ENCODE results near the gene VWC2L.

Gene VWC2L

DNA sequence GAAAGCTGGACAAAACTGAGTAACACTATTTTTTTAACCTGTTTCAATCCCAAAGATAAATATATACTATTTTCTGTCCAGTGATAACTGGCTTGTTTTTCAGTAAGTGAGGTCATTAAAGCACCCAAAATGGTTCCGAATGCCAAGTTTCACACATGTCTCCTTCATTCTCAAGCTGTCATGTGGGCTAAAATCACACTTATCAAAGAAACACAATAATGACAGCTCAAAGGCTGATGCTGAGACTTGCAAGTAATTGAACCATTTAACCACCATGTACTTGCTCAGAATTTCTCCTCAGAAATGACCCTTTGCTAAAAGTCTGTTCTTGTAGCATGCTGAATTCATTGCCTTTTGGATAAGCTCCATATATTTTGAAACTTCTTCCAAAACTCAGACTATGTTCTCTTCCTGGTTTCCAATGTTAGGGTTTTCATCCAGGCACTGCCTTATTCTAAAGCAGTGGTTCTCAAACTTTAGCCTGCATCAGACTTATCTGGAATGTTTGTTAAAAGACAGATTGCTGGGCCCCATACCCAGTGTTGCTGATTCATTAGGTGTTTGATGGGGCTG, 149.8 kb downstream of the VWC2L start:
- TF ChIP-seq ZFX (IDR thresholded peaks at IDR 0.05; ENCODE audit: borderline replicate concordance): no peak
- TF ChIP-seq, protein P1, sequence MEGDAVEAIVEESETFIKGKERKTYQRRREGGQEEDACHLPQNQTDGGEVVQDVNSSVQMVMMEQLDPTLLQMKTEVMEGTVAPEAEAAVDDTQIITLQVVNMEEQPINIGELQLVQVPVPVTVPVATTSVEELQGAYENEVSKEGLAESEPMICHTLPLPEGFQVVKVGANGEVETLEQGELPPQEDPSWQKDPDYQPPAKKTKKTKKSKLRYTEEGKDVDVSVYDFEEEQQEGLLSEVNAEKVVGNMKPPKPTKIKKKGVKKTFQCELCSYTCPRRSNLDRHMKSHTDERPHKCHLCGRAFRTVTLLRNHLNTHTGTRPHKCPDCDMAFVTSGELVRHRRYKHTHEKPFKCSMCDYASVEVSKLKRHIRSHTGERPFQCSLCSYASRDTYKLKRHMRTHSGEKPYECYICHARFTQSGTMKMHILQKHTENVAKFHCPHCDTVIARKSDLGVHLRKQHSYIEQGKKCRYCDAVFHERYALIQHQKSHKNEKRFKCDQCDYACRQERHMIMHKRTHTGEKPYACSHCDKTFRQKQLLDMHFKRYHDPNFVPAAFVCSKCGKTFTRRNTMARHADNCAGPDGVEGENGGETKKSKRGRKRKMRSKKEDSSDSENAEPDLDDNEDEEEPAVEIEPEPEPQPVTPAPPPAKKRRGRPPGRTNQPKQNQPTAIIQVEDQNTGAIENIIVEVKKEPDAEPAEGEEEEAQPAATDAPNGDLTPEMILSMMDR (IDR thresholded peaks at IDR 0.05): no peak

DNA sequence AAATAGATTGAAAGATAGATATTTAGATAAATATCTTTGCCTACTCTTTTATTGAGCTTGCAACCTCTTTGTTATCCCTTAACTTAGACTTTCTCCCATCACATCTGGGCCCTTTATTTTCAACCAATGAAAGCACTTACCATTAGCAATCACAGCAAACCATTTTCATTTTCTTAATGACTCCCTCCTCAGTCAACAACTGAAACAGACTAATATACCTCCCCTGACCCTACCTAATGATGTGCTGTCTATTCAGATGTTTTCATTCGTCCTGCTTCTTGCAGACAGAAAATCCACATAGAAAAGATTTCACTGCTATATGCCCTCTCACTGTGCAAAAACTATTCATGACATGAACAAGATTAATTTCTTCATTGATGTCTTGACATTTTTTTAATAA, 154.4 kb downstream of the VWC2L start:
- TF ChIP-seq ZFX (IDR thresholded peaks at IDR 0.05; ENCODE audit: borderline replicate concordance): no peak
- TF ChIP-seq, protein P1 (IDR thresholded peaks at IDR 0.05): no peak
- no peak overlapping the region for H3K27ac ChIP-seq

More for the DNA sequence above, 149.8 kb downstream of the VWC2L start:
- no peak overlapping the region for H3K27ac ChIP-seq

DNA sequence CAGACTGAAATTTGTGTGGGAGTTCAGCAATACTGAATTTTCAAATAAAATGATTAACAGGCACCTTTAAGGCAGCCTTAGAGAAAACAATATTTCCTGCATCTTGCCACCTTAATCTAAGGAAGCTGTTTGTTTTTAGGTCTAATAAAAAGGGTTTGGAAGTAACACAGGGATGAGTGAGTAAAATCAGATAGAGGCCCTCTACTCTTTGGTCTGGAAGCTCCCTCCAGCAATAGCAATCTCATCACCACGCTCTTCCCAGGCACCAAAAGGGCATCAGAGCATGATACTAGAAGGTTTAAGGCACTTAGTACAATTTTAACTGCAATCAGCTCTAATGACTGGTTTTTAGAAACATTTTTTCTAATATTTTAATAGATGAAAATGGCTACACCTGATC, 155.6 kb downstream of the VWC2L start:
- no peak overlapping the region for H3K27ac ChIP-seq
- no peak for TF ChIP-seq ZFX (IDR thresholded peaks at IDR 0.05; ENCODE audit: borderline replicate concordance)
- TF ChIP-seq, protein P1 (IDR thresholded peaks at IDR 0.05): no peak

DNA sequence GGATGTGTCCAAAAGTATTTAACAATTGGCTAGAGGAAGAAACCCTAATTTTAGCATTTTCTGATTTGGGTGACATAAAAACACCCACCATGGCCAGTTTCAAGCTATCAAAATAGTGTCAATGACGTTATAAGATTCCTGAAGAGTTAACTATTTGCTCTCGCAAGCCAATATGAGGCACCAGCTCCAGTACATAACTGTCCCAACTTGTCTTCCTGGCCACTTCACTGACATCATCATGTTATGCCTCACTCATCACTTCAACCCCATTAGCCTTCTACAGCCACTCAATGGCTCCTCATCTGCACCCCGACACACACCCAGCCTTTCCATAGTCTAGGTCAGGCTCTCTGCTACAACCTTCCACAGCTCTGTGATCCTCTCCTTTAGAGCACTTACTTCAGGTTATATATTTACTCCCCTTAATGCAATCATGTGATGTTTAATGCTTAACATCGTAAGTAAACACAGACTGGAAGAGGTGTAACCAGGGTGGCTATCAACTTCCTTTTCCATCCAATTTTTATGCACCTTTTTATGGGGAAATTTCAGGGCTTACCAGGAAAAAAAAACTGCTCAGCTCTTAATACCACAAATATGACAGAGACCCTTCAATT, 158.7 kb downstream of the VWC2L start:
- no peak overlapping the region for H3K27ac ChIP-seq
- TF ChIP-seq, protein P1 (IDR thresholded peaks at IDR 0.05): no peak
- no peak for TF ChIP-seq ZFX (IDR thresholded peaks at IDR 0.05; ENCODE audit: borderline replicate concordance)

DNA sequence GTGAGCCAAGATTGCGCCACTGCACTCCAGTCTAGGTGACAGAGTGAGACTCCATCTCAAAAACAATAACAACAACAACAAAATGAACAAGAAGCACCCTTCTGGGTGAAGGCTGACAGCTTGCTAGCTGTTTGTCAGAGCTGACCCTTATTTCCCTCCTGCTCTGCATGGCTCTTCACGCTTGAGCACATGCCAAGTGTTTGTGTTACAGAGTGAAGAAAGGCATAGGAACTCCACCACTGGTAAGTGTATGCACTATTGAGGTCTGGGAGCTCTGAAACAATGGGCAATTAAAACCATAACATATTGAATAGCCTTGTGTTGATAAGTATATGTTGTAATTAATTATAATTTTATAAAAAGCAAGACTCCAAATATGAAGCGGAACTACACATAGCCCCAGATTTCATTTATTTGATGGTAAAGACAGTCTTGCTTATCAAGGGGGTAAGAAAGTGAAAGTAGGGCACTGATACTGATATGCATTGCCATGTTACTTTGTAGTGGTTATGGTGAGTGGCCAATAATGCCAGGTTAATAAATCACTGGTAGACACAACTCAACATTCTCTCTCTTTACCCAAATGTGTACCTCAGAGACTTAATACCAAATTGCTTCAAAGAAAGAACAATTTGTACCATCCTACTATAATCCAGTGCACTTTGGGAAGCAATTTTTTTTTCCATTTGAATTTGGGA, 163.4 kb downstream of the VWC2L start:
- TF ChIP-seq, protein P1 (IDR thresholded peaks at IDR 0.05): no peak
- TF ChIP-seq ZFX (IDR thresholded peaks at IDR 0.05; ENCODE audit: borderline replicate concordance): no peak

DNA sequence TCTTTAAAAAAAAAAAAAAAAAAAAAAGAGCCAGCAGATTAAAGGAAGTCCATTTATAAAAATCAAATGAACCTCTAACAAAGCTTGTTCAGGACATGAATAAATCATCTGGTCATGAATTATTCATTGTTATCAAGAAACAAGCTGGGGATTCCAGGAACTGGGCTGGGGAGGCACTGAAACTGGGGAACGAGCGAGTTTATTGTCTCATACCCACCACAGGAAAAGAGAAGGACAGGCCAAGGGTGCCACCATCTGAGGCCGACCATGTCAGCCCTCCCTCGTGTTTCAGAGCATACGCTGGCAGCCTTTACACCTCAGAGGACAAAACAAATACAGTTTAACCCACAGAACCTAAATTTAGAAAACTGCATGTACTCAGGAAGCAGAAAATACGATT, 164.2 kb downstream of the VWC2L start:
- no peak for TF ChIP-seq ZFX (IDR thresholded peaks at IDR 0.05; ENCODE audit: borderline replicate concordance)
- TF ChIP-seq, protein P1 (IDR thresholded peaks at IDR 0.05): no peak
- no peak overlapping the region for H3K27ac ChIP-seq

More for the DNA sequence above, 163.4 kb downstream of the VWC2L start:
- no peak overlapping the region for H3K27ac ChIP-seq

DNA sequence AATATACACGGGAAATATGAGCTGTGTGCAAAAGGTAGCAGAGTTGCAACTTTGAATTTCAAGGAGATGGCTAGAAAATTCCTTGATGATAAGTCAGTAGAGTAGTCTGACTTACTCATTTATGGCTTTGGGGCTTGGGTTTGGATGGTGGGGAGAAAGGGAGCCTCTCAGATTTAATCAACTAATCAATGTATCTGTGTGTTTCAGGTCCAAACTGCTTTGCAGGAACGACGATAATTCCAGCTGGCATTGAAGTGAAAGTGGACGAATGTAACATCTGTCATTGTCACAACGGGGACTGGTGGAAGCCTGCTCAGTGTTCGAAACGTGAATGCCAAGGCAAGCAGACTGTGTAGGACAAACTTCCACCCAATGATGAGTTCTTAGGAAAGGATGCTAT, 164.6 kb downstream of the VWC2L start:
- no peak overlapping the region for H3K27ac ChIP-seq
- TF ChIP-seq, protein P1 (IDR thresholded peaks at IDR 0.05): no peak
- TF ChIP-seq ZFX (IDR thresholded peaks at IDR 0.05; ENCODE audit: borderline replicate concordance): no peak
